Epidermal melanocyte (primary cell): ENCODE data around the gene GLYR1.
"Not testable (repeated sequence)": the region's sequence is repeated elsewhere in the genome, so short reads cannot be mapped to it uniquely, and the experiment has no call there.

Source experiments
- DNase-seq: peaks from one replicate; pipeline ENCODE4 v3.0.0; 2011; ENCODE audit warnings: low spot score; ENCODE audit not compliant: insufficient read length

The GLYR1 gene

DNA sequence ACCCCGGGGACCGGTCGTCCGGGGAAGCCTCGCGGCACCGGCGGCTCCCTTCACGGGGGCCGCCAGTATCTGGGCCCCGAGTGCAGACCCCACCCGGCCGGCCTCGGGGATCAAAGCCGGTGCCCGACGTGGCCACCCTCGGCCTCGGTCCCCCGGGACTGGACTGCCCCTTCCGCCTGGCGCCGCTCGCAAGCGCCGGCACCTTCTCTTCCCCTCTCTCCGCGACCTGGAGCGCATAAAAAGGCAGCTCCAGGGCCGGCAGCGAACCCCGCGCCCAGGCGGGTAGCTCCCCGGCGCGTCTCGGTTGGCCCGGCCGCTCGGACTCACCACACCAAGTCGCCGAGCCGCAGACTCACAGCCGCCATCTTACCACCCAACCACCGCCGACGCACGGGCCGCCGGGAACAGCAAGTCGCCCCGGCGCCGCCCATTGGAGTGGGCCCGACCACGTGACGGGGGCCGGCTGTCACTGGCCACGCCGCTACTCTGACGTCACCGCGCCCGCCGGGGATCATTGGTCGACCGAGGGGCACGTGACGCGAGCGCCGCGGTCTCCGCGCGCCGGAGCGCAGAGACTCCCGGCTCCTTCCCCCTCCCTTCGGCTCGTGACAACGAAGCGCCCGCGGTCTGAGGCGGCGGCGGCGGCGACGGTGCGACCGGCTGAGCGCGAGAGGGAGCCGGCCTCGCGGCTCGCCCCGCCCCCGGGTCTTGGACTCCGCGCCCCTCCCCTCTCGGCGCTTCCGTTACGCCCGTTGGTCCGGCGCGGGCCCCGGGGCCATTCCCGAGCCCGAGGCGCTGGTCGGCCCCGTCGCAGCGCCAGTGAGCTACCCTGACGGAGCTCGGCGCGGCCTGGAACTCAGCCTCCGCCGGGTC is at the start of gene GLYR1, which contains the start of gene UBN1:
TSS of gene GLYR1 (minus strand) at position 388 of the 873 bp plus-strand sequence. CDS start at position 365, 23 bp downstream.
TSS of gene UBN1 (plus strand) at position 581 of the 873 bp plus-strand sequence. CDS start 5,437 bp downstream, outside the sequence.
- DNase-seq, result peak; percentile 88

DNA sequence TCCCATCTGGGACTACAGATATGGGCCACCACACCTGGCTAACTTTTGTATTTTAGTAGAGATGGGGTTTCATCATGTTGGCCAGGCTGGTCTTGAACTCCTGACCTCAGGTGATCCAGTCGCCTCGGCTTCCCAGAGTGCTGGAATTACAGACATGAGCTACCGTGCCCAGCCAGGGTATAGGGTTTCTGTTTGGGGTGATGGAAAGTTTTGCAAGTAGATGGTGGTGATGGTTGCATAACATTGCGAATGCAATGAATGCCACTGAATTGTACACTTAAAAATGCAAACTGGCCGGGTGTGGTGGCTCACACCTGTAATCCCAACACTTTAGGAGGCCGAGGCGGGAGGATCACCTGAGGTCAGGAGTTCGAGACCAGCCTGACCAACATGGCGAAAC is 49.7 kb upstream of the GLYR1 start:
- DNase-seq, result not testable (repeated sequence)

GRCh38 chr16:4895366-4895765 is 48.3 kb upstream of the GLYR1 start:
- no peak for DNase-seq

GRCh38 chr16:4894276-4895150 is 47.4 kb upstream of the GLYR1 start:
- no peak for DNase-seq

- DNase-seq, result no peak
Observed at GRCh38 chr16:4893103-4893862, 46.2 kb upstream of the GLYR1 start.

DNA sequence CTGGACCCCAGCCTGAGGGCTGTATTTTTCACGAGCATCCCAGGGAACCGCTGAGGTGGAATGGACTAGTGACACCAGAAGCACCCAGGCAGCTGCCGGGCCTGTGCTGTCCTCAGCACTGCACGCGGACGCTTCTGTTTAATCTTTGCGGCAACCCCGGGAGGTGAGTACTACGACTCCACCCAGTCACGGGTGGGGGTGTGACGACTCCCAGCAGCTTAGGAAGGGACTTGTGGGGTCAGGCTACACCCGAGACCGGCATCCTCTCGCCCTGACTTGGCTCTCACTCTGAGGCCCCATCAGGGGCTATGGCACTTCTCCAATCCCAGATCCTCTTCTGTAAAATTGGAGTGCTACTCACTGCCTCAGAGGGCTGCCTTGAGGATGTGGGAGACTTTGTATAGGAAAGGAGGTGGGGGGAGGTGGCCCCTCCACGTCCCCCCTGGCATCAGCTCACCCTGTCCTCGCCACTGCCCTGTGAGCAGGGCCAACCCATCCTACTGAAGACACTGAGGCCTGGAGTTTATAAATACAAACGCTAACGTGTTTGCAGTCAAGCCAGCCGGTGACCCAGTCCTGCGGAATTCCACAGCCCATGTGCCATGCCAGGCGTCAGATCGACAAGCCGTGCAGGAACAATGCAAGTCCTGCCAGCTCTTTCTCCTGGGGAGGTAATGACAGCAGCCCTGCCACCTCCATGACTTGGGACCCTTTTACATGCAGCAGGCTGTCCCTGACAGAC is 45.4 kb upstream of the GLYR1 start:
- no peak for DNase-seq

DNA sequence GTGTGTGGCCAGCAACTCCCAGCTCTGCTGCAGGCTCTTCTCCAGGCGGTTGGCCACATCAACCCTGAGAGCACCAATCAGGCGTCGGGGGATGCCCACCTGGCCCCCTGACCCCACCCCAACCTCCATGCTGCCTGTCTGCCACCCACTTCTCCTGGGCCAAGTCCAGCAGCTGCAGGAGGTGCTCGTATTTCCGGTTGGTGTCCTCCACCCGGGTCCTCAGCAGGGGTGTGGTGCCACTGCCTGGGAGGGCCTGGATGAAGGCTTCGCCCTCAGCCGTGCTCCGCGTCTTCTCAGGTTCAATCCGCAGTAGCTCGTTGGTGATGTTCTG is 44.8 kb upstream of the GLYR1 start:
- no peak for DNase-seq

GRCh38 chr16:4891097-4891885 is 44.2 kb upstream of the GLYR1 start:
- no peak for DNase-seq

DNA sequence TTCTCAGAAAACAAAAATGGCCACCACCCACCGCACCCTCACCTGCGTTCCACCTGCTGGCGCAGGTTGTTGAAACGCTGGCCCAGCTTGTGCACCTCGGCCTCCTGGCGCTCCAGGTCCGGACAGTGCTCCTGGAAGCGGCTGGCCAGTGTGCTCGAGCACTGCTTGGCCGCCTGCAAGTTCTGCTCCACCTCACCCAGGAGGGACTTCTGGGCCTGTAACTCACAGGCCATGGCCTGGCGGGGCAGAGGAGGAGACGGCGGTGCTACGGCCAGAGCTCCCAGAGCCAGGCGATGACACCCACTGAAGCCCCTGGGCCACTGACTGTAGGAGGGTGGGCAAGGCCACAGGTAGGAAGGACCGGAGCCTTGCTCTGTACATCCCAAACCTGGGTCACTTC is 43.6 kb upstream of the GLYR1 start:
- DNase-seq, result no peak

- no peak for DNase-seq
Observed at GRCh38 chr16:4890026-4890425, 42.9 kb upstream of the GLYR1 start.

GRCh38 chr16:4888428-4889135 is 41.5 kb upstream of the GLYR1 start:
- DNase-seq, result no peak

- DNase-seq, result no peak
Observed at GRCh38 chr16:4886151-4886550, 39.1 kb upstream of the GLYR1 start.

DNA sequence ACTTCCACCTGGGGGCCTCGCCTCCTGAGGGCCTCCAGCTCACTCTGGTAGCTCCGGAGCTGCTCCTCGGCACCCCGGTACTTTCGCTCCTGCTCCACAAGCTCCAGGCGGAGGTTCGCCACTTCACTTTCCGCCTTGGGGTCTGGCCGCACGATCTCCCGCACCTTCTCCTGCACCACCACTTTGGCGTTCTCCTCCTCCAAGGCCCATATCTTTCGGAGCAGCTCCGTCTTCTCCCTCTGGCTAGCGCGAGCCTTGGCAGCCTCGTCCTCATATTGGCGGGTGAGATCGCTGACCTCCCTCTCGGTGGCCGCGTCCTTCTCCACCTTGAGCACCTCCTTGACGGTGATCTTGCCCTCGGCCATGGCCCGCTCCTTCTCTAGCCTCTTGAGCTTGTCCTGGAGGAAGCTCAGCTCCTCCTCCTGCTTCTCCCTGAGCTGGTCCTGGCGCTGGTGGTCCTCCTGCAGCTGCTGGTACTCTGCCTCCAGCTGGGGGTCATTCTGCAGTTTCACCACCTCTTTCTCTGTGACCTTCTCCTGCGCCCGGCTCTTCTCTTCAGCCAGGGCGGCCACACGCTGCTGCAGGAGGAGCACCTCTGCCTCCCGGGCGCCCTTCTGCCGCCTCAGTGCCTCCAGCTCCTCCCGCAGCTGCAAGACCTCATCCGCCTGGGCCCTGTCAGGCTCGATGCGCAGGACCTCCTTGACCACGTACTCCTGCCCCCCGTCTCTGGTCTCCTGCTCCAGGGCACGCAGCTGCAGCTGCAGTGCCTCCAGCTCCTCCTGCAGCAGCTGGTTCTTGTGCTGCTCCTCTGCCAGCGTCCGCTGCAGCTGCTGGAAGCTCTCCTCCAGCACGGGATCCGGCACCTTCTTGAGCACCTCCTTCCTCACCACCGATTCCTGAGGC is 38.1 kb upstream of the GLYR1 start:
- no peak for DNase-seq

- no peak for DNase-seq
Observed at GRCh38 chr16:4884209-4884608, 37.1 kb upstream of the GLYR1 start.

DNA sequence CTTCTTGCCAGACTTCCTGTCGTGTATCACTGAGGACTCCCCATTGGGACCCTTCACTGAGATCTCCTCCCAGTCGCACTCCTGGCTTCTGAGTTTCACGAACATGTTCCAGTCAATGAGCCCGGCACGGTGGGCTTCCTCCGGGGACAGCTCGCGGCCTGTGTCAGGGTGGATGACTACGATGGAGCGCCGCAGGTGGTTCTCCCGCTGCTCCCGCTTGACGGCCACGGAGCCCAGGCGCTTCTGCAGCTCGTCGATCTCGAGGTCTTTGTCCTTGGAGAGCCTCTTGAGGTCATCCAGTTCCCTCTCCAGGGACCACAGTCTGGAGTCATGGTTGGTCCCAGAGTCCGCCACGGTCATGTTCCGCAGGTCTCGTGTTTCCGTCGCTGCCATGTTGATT is 36.4 kb upstream of the GLYR1 start:
- DNase-seq, result no peak

DNA sequence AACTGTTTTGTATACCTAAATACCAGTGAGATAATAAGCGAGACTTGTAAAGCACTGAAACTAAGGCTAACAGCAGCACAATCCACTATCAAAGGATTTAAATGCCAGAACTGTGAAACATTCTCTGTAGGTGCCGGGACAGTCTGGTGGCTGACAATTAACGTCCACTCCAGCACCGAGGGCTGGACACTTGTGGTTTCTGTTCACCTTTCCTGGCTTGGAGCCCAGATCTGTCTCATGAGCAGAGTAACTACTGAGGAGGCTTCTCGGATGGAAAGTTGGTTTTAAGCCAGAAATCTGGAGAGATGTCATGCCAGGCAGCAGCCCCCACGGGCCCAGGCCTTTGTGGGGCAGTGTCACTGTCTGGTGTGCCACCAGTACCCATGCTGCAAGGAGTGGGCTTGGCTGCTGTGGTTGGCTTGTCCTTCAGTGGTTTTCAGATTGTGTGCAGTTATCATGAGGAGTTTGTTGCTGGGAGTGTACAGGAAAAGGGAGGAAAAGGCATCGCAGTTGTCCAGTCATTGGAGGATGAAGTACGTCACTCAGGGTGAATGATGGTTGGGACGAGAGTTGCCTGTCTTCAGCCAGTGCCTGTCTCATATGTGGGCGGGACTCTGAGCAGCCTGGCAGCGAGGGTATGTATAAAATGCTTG is 35.7 kb upstream of the GLYR1 start:
- DNase-seq, result no peak

GRCh38 chr16:4882000-4882632 is 35.0 kb upstream of the GLYR1 start:
- peak; percentile 67 for DNase-seq
